NCI-H2029 (cell line): ENCODE results near the gene KCNJ16.

Experiments used
- DNase-seq: peaks from one replicate; lab custom pipeline; 2025; lab: John Stamatoyannopoulos, UW

KCNJ16 gene

DNA sequence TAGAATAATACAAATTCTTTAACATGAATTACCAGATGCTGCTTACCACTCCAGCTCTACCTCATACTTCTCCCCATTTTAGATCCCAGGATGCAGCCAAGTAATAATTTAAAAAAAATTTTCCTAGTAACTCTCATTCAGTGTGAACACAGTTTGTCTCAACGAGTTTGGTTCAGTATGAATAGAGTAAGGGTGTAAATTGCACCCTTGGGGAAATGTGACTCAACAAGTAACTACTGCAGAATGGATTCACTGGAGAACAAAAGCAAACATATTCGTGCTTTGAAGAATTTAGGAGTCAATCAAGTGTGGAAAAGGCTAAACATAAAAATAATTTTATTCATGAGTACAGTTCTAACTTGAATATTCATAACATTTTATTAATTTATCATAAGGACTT is 23.0 kb downstream of the KCNJ16 start:
- no peak for DNase-seq

DNA sequence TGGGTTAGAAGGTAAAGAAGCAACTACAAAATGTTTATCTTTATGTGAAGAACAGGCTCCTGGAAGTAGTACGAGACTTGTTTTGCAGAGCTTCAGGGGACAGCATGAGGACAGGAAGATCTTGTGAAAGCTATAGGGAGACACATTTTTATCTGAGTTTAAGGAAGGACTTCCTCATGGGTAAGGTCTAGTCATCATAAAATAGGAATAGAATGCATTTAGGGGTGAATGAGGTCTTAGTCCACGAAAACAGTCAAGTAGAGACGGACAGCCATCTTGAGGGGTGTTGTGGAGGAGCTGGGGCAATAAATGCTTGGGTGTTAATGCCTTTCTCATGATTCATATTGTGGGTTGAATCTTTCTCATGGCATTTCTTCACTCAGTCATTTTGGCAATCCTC is 24.3 kb downstream of the KCNJ16 start:
- DNase-seq: no peak

DNA sequence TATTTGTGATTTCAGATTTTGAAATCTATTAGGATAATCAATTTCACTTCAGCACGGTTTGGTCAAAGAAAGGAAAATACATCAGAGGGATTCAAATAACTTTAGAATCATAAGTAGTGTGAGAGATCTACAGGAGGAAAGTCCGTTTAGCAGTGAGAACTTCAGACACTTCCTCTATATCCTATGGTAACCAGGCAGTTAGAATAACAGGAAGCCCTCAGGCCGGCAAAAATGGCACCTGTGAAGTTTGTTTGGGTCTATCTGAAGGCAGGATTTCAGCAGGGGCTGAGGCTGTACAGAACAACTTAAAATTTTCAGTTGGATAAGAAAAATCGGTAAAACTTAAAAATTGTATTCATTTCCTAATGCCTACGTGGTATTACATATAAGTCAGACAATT is 24.9 kb downstream of the KCNJ16 start:
- no peak for DNase-seq

DNA sequence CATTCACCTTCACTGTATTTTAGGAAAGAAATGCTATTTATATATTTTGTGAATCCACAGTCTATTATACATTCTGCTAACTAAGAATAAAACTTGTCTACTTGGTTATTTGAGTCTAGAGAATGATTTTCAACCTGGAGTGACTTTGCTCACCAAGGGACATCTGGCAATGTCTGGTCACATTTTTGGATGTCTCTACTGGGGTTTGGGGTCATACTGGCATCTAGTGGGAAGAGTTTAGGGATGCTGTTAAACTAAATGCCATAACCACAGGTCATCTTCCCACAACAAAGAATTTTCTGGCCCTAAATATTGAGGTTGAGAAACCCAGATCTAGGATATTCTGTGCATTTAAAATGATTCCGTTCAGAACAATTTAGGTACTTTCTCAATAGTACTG is 26.0 kb downstream of the KCNJ16 start:
- DNase-seq: no peak

DNA sequence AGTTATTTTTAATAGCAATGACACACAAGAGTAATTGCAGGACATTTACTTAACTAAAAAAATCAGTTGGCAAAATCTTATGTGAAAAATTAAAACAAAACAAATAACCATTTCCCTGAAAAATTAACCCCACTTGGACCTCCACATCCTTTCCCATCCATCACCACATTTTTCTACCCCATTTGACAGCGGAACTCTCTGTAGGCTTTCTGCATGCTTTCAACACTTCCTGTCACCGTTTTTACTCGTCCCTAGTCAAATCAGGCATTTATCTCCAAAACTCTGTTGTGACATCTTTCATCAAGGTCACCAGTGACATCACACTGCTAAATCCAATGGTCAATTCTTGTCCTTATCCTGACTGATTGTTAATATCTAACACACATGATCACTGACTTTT is 27.5 kb downstream of the KCNJ16 start:
- no peak for DNase-seq

DNA sequence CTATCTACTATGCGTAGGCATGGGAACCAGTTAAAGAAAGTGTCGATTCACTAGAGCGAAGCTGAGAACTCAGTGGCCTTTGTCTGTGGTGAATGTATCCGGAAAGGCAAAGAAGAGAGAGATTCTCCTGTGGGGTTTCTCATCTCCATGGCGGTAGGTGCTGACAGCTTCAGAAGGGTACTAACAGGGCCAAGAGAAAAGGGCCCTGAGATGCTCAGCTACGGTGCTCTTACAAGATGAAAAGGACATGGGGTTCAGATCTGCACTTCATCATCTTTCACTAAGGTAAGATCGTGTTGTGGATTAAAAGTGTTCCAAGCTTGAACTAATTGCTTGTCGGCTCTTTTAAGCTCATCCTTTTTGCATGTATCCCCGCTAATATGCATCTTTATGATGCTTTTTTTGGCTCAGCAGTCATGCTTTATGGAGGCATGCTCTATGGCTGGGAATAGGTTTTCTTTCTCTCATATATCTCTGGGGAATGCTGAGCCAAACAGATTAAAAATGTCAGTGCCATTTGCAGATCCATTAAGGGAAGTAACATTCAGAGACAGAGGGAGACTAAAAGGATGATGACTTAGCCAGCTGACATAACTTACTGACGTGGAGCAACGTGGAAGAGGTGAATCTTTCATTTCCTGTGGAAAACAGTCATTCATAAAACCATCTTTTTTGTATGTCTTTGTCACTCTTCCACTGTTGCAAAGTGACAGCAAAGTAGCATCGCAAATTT is 29.9 kb downstream of the KCNJ16 start:
- DNase-seq: no peak

DNA sequence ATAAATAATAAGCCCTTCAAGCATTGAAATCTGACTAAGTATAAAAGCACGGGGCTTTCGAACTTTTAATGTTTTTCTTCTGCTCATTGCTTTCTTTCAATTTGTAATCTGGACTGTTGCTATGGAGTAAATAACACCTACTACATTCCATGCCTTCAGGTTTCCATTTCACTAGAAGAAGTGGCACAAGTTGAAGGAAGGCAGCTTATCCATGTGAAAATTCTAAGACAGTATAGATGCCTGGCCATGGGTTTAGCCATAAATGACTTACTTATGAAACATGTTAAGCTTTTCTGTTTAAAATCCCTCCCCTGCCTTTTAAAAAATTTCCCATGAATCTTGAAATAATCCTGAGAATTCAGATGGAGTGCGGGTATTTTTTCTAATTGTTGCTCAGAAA is 30.6 kb downstream of the KCNJ16 start:
- DNase-seq: no peak

DNA sequence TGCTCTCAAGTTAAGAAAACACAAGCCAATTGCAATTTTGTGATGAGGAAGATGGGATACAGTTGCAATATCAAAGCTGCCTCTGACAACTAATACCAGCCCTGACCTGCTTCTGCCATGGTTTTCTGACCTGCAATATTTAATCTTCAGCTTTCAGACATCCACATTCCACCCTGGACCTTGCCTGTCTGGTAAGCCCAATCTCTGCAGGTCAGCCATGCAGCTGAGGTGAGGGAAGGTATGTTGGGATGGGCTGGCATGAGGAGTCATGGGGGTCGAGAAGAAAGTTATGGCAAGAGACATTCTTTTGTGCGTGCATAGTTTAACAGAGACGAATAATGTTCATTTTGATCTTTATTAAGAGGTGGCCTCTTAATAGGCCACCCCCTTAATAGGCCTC is 31.5 kb downstream of the KCNJ16 start:
- DNase-seq: no peak

DNA sequence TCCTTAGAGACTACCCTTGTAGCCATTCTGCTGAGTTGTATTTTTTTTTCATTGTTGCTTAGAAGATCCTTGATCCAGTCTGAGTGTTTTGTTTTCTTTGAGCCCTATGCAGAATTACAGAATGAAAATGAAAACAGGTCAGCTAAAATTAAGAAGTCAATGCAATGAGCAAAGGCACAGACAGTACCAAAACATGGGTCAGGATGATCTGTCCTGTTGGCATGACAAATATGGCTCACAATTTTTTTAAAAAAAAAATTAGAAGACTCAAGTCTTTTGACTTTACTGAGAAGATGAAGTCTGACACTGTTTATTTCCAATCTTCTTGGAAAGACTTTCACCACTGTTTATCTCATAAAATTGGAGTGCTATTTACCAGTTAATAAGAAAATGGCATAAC is 32.4 kb downstream of the KCNJ16 start:
- no peak for DNase-seq

DNA sequence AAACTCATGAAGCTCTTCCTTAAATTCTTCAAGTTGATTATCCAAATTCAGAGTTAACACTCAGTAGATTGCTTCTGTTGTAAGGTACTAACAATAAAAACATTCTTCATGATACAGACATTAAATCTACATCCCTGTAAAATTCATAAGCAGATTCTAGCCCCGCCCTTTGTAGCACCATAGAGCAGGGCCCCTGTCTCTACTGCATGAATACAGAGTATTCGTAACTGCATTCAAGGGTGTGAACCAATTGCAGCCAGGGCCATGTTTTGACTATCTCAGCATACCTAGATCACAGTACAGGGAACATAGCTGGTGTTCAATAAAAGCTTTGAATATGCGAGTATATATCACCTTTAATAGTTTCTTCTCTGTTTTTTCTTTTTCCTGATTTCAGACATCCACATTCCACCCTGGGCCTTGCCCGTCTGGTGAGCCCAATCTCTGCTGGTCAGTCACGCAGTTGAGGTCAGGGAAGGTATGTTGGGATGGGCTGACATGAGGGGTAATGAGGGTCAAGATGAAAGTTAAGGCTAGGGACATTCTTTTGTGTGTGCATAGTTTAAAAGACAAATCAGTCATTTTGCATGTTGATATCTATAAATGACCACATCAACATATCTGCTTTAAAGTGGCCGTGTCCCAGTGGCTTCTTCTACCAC is 33.0 kb downstream of the KCNJ16 start:
- no peak for DNase-seq

DNA sequence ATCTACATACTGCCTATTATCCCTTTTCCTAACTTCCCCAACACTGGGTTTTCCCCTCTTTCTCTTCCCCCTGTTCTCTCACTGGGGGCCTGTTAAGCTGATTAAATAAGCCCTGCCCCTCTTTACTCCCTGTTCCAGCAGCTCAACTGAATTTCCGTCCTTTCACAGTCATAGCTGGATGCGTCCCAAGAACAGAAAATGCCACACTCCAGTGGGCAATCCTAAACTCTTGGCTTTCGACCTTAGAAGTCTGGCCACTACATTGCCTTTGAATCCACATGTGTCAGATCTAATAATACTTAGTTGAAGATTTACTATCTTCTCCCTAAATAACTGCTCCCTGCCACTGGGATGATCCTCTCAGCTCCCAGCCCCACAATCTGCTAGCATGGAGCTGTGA is 34.5 kb downstream of the KCNJ16 start:
- DNase-seq: no peak

DNA sequence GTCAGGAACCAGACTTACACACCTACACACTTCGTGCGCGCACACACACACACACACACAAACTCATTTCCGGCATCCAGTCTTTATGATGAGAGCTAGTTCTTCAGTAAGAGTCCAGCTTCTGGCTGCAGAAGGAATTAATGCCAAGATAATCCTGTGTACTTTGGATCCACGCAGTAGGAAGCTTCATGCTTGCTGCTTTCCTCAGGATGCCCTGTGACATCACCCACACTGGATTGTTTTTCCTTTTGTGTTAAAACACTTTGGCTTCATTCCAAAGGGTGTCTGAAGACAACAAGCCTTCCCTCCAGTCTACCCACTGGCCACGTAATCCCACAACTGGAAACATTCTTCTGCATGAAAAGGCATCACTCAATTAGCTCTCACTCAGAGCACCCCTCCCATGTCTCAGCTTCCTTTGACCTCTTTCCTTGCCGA is 35.4 kb downstream of the KCNJ16 start:
- peak; percentile 0 for DNase-seq

DNA sequence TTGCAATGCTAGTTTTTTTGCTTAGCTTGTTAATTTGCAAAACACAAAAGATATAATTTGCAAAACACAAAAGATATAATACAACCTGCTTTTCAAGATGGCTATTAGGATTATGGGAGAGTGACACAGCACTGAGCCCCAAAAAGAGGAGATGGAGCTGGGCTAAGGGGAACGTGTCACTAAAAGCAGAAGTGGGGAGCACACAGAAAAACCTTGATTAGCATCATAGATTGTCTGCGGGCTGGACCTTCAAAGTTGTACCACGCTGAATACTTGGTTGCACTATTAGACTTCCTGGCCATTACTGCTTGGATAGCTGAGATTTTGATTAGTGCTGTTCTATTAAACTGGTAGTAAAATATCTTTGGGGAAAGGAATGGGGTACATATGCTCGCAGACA is 36.2 kb downstream of the KCNJ16 start:
- DNase-seq: no peak

DNA sequence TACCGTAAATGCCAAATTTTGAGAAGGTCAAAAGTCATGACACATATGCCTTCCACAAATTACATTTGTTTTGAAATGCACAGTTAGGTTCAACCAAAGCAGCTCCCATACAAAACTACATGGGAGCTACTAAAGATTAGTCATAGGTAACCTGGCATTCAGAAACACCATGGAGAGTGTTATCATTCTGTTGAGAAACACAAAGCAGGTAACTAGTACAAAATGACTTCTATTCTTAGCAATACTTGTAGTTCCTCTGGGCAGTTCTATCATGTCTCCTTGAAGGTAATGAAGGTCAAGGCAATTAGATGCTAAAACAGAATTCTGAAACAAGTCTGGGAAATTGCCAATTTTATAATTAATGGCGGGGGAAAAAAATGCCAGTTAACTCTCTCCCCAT is 39.4 kb downstream of the KCNJ16 start:
- no peak for DNase-seq

DNA sequence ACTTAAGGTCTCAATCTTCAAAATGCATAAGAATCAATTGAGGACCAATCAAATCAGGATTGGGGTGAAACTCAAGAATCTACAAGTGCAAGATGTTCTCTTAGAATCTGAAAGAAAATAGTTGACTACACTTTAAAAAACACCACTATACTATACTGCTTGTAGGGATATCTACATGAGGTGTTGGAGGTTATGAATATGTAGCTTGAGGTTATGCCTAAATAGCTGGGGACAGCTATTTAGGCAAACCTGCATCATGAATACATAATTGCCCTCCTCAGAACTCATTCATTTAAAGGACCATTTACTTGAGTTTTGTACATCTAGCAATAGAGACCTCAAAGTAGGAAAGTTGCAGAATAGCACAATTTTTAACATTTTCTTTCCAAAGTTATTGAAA is 40.1 kb downstream of the KCNJ16 start:
- DNase-seq: no peak

DNA sequence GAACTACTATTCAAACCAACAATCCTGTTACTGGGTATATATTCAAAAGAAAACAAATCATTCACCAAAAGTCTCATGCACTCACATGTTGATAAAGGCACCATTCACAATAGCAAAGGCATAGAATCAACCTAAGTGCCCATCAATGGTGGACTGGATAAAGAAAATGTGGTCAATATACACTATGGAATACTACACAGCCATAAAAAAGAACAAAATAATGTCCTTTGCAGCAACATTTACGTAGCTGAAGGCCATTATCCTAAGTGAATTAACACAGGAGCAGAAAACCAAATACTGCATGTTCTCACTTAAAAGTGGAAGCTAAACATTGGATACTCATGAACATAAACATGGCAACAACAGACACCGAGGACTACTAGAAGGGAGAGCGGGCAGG is 41.9 kb downstream of the KCNJ16 start:
- no peak for DNase-seq

DNA sequence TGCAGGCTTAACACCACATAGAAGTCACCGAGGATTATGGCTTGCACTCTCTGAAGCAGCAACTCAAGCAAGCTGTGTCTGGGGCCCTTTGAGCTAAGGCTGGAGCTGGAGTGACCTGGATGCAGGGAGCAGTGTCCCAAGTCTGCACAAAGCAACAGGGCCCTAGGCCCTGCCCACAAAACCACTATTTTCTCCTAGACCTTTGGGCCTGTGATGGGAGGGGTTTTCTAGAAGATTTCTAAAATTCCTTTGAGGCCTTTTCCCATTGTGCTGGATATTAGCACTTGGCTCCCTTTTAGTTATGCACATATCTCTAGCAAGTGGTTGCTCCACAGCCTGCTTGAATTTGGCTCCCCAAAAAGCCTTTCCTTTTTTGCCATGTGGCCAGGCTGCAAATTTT is 44.5 kb downstream of the KCNJ16 start:
- DNase-seq: no peak

DNA sequence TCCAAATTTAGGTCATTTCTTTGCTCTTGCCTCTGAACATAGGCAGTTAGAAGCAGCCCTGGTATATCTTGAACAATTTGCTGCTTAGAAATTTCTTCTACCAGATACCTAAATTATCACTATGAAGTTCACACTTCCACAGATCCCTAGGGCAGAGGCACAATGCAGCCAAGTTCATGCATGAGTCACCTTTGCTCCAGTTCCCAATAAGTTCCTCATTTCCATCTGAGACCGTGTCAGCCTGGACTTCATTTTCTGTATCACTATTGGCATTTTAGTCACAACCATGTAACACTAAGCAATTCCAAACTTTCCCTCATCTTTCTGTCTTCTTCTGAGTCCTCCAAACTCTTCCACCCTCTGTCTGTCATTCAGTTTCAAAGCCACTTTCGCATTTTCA is 45.0 kb downstream of the KCNJ16 start:
- no peak for DNase-seq

DNA sequence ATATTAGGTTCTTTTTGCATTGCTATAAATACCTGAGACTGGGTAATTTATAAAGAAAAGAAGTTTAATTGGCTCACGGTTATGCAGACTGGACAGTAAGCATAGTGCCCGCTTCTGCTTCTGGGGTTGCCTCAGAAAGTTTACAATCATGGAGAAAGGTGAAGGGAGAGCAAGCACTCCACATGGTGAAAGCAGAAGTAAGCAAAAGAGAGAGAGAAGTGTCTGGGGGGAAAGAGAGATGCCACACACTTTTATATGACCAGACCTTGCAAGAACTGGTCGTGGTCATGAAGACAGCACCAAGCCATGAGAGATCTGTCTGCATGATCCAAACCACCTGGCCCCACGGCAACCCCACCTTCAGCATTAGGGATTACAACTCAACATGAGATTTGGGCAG is 45.4 kb downstream of the KCNJ16 start:
- DNase-seq: no peak

DNA sequence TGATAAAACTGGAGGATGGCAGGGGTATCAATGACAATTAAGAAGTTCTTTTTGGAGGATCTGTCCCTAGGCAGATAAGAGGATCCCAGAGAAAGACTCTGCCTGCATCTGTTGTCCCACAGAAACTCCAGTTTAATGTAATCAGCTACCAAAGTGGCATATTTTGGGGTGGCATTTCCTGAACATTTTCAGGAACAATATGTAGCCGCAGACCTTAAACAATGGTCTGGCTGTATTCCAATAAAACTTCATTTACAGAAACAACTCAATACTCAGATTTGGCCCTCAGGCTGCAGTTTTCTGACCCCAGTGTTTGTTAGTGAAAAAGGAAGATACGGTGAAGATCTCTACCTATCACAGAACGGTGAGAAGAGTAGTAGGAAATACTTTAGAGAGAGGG is 46.1 kb downstream of the KCNJ16 start:
- DNase-seq: no peak

DNA sequence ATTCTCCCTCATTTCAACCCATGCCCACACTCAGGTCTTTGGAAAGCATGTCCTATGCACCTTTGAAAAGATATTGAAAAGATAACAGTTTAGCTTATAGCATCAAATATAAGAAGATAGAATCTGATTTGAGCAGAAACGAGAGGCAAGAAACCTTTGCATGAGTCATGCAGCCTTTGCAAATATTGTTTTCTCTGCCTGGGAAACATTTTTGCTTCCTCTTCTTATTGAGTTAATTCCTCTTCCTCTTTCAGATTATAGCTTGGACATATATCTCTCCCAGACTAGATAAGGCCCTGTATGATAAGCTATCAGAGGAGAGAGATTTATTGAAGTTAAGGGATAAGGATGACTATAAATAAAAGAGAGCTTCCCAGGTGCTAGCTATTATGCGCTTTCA is 48.2 kb downstream of the KCNJ16 start:
- DNase-seq: no peak

DNA sequence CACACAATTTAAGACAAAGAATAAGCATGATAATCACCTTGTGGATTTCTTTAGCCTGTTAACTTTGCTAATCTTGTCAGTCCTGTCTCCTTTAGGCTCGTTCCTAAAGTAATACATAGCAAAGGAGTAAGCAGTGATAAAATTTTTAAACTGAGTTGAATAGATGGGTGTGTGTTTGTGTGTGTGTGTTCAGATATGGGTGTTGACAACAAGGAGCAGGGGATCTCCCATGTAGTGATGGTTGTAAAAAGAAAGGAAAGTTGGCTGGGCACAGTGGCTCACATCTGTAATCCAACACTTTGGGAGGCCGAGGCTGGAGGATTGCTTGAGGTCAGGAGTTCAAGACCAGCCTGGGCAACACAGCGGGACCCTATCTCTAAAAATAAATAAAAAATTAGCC is 49.7 kb downstream of the KCNJ16 start:
- no peak for DNase-seq

DNA sequence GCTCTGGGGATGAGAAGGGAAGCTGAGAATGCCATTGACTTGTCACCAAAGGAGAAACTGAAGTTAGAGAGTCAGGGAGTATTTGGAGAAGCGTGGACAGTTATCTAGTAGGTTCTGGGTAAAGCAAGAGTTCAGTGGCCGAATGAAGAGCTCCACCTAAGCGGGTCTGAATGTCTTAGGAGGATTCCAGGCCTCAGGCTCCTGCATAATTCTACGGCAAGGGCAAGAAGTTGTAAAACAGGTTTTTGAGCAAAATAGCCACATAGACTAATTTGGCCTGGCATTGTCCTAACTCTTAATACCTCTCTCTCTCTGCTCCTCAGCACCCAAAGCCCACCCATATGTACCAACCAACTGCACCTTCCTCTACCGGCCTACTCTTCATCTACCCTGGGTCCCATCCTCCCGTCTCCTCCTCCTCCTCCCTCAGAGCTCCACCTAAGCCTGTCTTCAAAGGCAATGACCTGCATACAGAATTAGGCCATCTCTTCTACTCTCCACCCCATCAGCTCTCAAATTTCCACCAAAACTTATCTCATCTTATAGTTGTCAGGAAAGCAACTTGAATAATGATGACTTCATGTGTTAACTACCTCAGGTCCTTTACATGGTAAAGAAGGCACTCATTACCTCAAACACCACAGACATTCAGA is 52.3 kb downstream of the KCNJ16 start:
- DNase-seq: no peak
